Mesodermal cell (in vitro differentiated cells): ENCODE data around the gene PTTG1IP.

ENCODE experiments used
- H3K27ac ChIP-seq: 2 replicates; pipeline ENCODE4 v1.7.0; 2013; ENCODE audit warnings: mild to moderate bottlenecking, low read depth, low read length, moderate library complexity; ENCODE audit not compliant: severe bottlenecking
- H3K36me3 ChIP-seq: 2 replicates; pipeline ENCODE4 v1.7.1; 2013; ENCODE audit warnings: mild to moderate bottlenecking, low read length, moderate library complexity; ENCODE audit not compliant: control insufficient read depth, insufficient read depth
- H3K4me1 ChIP-seq: one replicate; pipeline ENCODE4 v1.7.1; 2013; ENCODE audit warnings: mild to moderate bottlenecking, low read length; ENCODE audit not compliant: insufficient read depth, control insufficient read depth, poor library complexity, severe bottlenecking
- H3K4me3 ChIP-seq: 2 replicates; pipeline ENCODE4 v1.7.0; 2013; ENCODE audit warnings: low read length, control low read depth, mild to moderate bottlenecking; ENCODE audit not compliant: insufficient read depth, poor library complexity, severe bottlenecking; ENCODE audit errors: extremely low read depth
- H3K9me3 ChIP-seq: 2 replicates; pipeline ENCODE4 v1.7.1; 2013; ENCODE audit warnings: mild to moderate bottlenecking, low read length, moderate library complexity; ENCODE audit not compliant: control insufficient read depth
- WGBS, 2 experiments: methylation state at CpG; one replicate each; pipeline ENCODE4 v1.1.5; 2013; ENCODE audit warnings: missing lambda C conversion rate in 2 of 2; ENCODE audit not compliant: insufficient coverage in 2 of 2; 5-methylcytosine and 5-hydroxymethylcytosine counted together

Gene PTTG1IP

DNA sequence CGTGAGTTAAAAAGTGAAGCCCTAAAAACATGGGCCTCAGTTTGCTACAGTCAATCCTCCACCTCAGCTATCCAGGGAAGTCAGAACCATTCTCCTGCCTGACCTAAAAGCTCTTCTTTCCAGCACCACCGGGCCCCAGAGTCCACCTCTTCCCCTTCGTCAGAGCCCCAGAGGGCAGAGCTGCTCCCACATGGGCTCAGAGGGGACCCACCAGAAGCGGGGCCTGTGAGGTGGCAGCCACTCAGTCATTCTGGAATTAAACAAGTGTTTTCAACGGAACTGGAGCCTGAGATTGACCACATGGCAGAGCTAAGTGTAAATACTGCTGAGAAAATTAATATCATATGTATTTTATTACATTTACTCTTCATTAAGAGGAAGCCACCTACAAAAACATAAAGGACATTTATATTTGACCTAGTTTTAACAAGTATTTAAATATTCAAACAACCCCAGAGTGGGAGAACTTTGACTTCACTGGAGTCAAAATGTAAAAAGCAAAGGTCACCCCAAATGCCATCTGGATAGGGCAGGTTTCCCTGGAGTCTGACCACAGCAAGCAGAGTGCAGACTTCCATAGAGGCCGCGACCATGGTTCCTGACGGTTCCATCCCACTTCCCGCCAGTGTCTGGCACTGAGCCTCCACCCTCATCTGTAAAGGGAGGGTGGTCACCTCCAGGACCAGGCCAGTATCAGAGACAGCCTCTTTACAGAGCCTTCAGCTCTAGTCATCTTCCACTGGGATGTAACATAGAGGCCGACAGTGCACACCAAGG, 57.5 kb downstream of the PTTG1IP start:
- Histone ChIP-seq H3K27ac (no peak overlapping the region), H3K4me1 (peaks cover 6% of the 10 kb centered on the region), H3K4me3 (no peak overlapping the region), H3K36me3 (peaks cover 23% of the 10 kb centered on the region), H3K9me3 (peaks cover 18% of the 10 kb centered on the region)
- WGBS, 2 experiments, result 89 to 90% methylated on average over 5 to 8 of the region's 10 CpGs

DNA sequence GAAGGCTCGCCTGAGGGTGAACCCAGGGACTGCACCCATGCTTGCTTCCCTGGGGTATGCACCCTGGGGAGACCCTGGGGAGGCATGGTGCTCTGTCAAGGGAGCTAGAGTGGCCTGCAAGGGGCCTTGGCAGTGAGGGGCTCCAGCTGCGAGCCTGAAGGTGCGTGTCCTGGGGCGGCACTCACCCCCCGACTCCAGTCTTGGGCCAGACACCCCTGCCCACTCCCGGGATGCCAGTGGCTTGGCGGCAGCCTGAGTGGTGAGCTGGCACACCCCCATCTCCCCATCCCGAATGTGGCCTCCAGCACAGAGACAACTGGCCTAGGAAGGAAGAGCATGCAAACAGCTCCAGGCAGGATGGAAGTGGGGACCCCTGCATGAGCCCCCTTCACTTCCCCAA, 58.3 kb downstream of the PTTG1IP start:
- no peak overlapping the region for H3K4me3 ChIP-seq
- peaks cover 16% of the 10 kb centered on the region for H3K9me3 ChIP-seq
- no peak overlapping the region for H3K27ac ChIP-seq
- H3K36me3 ChIP-seq, result peaks cover 28% of the 10 kb centered on the region
- 97 to 100% methylated on average over 5 to 7 of the region's 8 CpGs for WGBS, 2 experiments
- peaks cover 6% of the 10 kb centered on the region for H3K4me1 ChIP-seq

DNA sequence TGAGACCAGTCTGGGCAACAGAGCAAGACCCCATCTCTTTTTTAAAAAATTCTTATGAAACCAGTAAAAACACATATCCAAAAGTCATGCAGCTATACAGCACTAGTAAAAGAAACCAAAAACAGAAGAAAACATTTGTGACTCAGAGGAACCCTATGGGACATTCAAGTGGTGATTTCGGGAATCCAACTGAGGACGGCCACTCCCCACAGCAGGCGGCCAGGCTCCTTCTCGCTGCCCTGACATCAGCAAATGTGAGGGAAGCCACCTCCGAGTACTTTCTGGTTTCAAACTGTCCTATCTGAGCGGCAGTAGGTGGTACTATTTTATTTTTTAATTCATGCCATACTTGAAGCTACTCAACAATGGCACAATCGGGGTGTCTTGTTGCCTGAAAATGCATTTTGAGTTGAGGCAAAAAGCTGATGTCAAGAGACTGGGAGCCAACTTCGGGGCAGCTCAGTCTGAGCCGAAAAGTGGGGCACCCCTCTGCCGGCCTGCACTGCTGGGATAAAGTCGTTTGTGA, 58.9 kb downstream of the PTTG1IP start:
- H3K4me3 ChIP-seq, result no peak overlapping the region
- 82 to 83% methylated on average over 9 to 10 of the region's 11 CpGs for WGBS, 2 experiments
- no peak overlapping the region for H3K27ac ChIP-seq
- peaks cover 12% of the 10 kb centered on the region for H3K9me3 ChIP-seq
- H3K4me1 ChIP-seq, result peaks cover 6% of the 10 kb centered on the region
- peaks cover 34% of the 10 kb centered on the region for H3K36me3 ChIP-seq

DNA sequence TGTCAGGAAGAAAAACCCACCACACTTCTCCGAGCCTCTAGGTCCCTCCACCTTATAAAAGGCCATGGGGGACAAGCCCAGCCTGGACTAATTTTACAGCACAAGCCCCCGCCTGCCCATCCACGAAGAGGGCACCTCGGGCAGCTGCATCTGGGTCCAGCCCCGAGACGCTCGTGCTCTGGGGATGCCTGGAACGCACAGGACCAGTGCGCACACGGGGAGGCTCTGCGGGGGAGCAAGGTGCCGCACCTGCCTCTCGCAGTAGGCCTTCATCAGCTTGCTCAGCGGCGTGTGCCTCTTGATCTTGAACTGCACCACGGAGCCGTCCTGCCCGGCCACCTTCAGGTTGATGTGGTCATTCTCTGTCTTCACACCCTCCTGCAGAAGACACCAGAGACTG, 59.8 kb downstream of the PTTG1IP start:
- Histone ChIP-seq H3K4me1 (peaks cover 6% of the 10 kb centered on the region), H3K27ac (no peak overlapping the region), H3K9me3 (peaks cover 4% of the 10 kb centered on the region), H3K4me3 (no peak overlapping the region), H3K36me3 (peaks cover 43% of the 10 kb centered on the region)
- WGBS, 2 experiments, result 92 to 93% methylated on average over 16 to 17 of the region's 18 CpGs

DNA sequence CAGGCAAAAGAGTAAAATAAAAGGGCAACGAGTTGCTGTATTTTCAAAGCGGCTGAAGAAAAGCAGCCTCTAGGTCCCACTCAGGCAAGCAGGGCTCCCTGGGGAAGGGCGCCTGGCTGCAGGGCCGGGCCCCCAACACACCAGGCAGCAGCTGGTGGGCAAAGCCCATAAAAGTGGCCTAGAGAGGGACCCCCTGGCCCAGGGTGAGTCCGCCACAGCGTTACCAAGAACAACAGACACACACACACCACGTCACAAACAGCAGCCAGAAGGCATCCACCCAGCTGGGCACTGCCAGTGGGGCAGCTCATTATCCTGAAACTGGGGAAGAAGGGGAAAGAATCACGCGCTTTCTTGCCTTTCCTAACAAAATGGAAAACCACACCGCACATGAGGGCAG, 60.3 kb downstream of the PTTG1IP start:
- Histone ChIP-seq H3K4me3 (no peak overlapping the region), H3K4me1 (peaks cover 6% of the 10 kb centered on the region), H3K36me3 (peaks cover 48% of the 10 kb centered on the region), H3K9me3 (no peaks in the 10 kb centered on the region), H3K27ac (no peak overlapping the region)
- WGBS, 2 experiments, result 94 to 98% methylated on average over 5 of the region's 10 CpGs

DNA sequence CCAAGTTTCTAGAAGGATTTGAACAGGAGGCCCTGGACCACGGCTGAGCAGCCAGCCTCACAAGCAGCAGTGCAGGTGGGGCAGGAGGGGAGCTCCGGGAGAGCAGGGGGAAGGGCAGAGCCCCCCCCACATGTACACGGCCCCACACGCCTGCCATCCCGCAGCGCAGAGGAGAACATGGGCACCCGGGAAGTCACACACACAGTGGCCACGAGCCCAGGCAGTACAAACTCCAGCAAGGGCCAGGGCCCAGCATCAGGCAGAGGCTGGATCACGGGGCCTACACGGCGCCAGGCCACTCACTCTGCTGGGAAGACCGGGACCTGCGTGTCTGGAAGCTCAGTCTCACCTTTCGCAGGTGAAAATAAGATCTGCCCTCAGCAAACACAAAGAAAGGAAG, 60.9 kb downstream of the PTTG1IP start:
- Histone ChIP-seq H3K27ac (no peak overlapping the region), H3K4me1 (peaks cover 6% of the 10 kb centered on the region), H3K36me3 (peaks cover 53% of the 10 kb centered on the region), H3K4me3 (no peak overlapping the region), H3K9me3 (no peaks in the 10 kb centered on the region)
- 92 to 96% methylated on average over 9 to 11 of the region's 14 CpGs for WGBS, 2 experiments

DNA sequence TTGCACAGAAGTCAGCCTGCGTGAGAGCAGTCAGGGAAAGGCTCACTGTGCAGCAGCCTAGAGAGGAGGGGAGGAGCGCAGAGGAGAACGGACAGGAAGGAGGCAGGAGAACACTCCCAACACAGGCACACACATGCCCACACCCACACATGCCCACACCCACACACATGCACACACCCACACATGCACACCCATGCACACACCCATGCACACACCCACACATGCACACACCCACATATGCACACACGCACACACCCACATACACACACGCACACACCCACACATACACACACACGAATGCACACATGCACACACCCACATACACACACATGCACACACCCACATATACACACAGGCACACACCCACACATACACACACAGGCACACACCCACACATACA, 62.7 kb downstream of the PTTG1IP start:
- H3K4me3 ChIP-seq, result no peak overlapping the region
- peaks cover 72% of the 10 kb centered on the region for H3K36me3 ChIP-seq
- peaks cover 2% of the 10 kb centered on the region for H3K4me1 ChIP-seq
- no peak overlapping the region for H3K27ac ChIP-seq
- WGBS, 2 experiments, result 89 to 95% methylated on average over 3 to 4 of the region's 6 CpGs
- no peaks in the 10 kb centered on the region for H3K9me3 ChIP-seq

DNA sequence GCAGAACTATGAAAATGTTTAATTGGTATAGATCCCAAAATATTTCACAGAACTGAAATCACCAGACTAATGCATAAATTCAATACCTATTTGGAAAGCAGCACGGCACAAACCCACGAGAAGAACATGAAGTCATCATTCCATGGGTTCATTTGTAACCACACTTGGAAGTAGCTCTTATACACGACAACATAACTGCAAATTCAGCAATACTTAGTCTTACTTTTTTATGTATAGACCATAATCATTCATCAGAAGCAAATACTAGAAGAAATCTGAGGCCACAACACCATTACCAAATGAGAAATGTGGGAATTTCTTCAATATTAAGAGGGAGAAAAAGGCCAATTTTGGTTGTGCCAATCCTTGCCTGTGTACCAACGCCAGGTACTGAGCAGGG, 67.6 kb downstream of the PTTG1IP start:
- Histone ChIP-seq H3K9me3 (no peaks in the 10 kb centered on the region), H3K27ac (no peak overlapping the region), H3K4me1 (peaks cover 5% of the 10 kb centered on the region), H3K36me3 (peaks cover 77% of the 10 kb centered on the region), H3K4me3 (no peak overlapping the region)
- WGBS, 2 experiments, result 93 to 100% methylated on average over 2 to 3 of the region's 4 CpGs

DNA sequence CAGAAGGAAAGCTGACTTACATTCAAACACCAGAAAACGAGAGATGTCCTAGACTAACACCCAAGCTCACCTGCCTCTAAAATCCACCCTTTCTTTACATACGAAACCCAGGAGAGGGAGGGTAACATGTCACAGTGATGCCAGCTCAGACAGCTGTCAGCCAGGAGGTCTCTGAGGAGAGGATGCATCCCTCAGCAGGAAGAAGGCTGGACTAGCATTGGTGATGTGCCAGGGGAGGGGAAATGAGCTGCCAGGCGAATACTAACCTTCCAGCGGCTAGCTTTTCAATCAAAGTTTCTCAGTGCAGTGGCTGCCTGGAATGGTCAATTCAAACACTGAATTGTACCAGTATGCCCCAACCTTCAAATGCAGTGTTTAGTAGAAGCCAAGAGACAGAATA, 68.3 kb downstream of the PTTG1IP start:
- 67 to 87% methylated on average over 1 to 3 of the region's 4 CpGs for WGBS, 2 experiments
- Histone ChIP-seq H3K27ac (no peak overlapping the region), H3K36me3 (peaks cover 74% of the 10 kb centered on the region), H3K4me1 (peaks cover 9% of the 10 kb centered on the region), H3K9me3 (no peaks in the 10 kb centered on the region), H3K4me3 (no peak overlapping the region)

DNA sequence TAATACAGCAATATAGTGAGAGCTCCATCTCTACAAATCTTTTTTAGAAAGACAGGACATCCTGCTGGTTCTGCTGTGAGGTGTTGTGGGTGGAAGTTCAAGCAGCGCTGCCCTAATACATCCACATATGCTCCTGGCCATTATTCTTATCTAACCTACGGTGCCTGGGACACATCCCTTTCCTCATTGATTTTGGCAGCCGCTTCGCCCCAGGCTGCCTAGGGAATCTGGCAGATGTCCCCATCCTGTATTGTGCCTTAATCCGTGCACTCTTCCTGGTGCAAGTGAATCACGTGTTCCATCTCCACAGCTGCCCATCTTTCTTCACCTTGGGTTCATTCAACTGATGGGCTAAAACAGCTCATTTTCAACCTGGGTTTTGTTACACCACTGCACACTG, 68.7 kb downstream of the PTTG1IP start:
- Histone ChIP-seq H3K36me3 (peaks cover 73% of the 10 kb centered on the region), H3K27ac (no peak overlapping the region), H3K9me3 (no peaks in the 10 kb centered on the region), H3K4me3 (no peak overlapping the region), H3K4me1 (peaks cover 13% of the 10 kb centered on the region)
- 95 to 97% methylated on average over 5 to 6 of the region's 6 CpGs for WGBS, 2 experiments

DNA sequence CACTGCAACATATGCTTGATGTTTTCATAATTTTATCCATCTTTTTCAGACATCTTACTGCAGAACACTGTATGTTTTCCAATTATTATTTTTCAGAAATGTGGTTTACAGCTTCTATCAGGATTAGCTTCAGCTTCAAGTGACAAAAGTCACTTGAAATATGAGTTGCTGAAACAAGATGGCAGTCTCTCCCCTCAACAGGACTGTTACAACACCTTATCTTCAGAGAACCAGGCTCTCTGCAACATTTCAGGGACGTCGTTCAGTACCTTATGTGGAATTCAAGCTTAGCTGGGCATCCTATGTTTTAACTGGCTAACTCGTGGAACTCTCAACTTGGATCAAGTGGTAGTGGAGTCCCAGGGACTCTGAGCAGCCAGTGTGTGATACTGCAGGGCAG, 69.8 kb downstream of the PTTG1IP start:
- Histone ChIP-seq H3K27ac (no peak overlapping the region), H3K36me3 (peaks cover 72% of the 10 kb centered on the region), H3K4me3 (no peak overlapping the region), H3K4me1 (peaks cover 14% of the 10 kb centered on the region), H3K9me3 (no peaks in the 10 kb centered on the region)
- 82 to 94% methylated on average over 3 of the region's 3 CpGs for WGBS, 2 experiments
